KMS-11 (cell line): Measurements from ENCODE around the gene RIMS1.

Experiments used
- H2AFZ ChIP-seq: fragments of 200-600 bp; sonication (generic); 2 replicates; pipeline ENCODE4 v1.6.1; 2016; ENCODE audit warnings: antibody characterized with exemption, mixed run types, low read depth
- H3K27ac ChIP-seq: fragments of 200-600 bp; sonication (generic); 2 replicates; pipeline ENCODE4 v1.6.1; 2016; ENCODE audit warnings: mild to moderate bottlenecking, mixed run types
- H3K27me3 ChIP-seq: fragments of 200-600 bp; sonication (generic); 2 replicates; pipeline ENCODE4 v1.6.1; 2017; ENCODE audit warnings: mild to moderate bottlenecking, low read depth, mixed run types, moderate library complexity; ENCODE audit not compliant: insufficient read depth
- H3K36me3 ChIP-seq: fragments of 200-600 bp; sonication (generic); 2 replicates; pipeline ENCODE4 v1.6.1; 2017; ENCODE audit warnings: mild to moderate bottlenecking, mixed run types; ENCODE audit not compliant: insufficient read depth
- H3K4me1 ChIP-seq: fragments of 200-600 bp; sonication (generic); 2 replicates; pipeline ENCODE4 v1.6.1; 2016; ENCODE audit warnings: mild to moderate bottlenecking, low read depth, mixed run types; ENCODE audit not compliant: poor library complexity, severe bottlenecking
- H3K4me2 ChIP-seq: fragments of 200-600 bp; sonication (generic); 2 replicates; pipeline ENCODE4 v1.7.0; 2016; ENCODE audit warnings: mild to moderate bottlenecking, mixed run types
- H3K4me3 ChIP-seq: fragments of 200-600 bp; sonication (generic); IDR thresholded peaks from 2 replicates; pipeline ENCODE4 v1.6.1; 2017; ENCODE audit warnings: low read depth, low read length, mixed read lengths; ENCODE audit not compliant: insufficient read depth
- H3K79me2 ChIP-seq: fragments of 200-600 bp; sonication (generic); 2 replicates; pipeline ENCODE4 v1.6.1; 2016; ENCODE audit warnings: low read depth, mixed run types; ENCODE audit not compliant: insufficient read depth
- H3K9ac ChIP-seq: fragments of 200-600 bp; sonication (generic); 2 replicates; pipeline ENCODE4 v1.6.1; 2016; ENCODE audit warnings: mild to moderate bottlenecking, mixed run types
- H4K20me1 ChIP-seq: fragments of 200-600 bp; sonication (generic); 2 replicates; pipeline ENCODE4 v1.6.1; 2016; ENCODE audit warnings: mild to moderate bottlenecking, mixed run types; ENCODE audit not compliant: insufficient read depth
- CTCF ChIP-seq: fragments of 200-600 bp; sonication (generic); conservative IDR thresholded peaks from 2 replicates; pipeline ENCODE4 v1.6.1; 2017; ENCODE audit warnings: low read depth, mild to moderate bottlenecking, antibody characterized with exemption, low read length, moderate library complexity, mixed read lengths

Gene RIMS1

GRCh38 chr6:72420409-72420808 lies 534.1 kb downstream of the RIMS1 start:
- Histone ChIP-seq H3K9ac (no peak overlapping the region), H2AFZ (no peak overlapping the region), H3K4me2 (no peak overlapping the region), H3K4me1 (no peaks in the 10 kb centered on the region), H3K36me3 (no peaks in the 10 kb centered on the region), H3K27me3 (no peaks in the 10 kb centered on the region), H3K27ac (no peak overlapping the region), H3K4me3 (no peak overlapping the region), H4K20me1 (no peaks in the 10 kb centered on the region), H3K79me2 (no peaks in the 10 kb centered on the region)
- no peak for TF ChIP-seq CTCF

- Histone ChIP-seq H3K27me3 (no peaks in the 10 kb centered on the region), H2AFZ (no peak overlapping the region), H3K36me3 (no peaks in the 10 kb centered on the region), H3K4me1 (no peaks in the 10 kb centered on the region), H3K4me2 (no peak overlapping the region), H3K9ac (no peak overlapping the region), H3K4me3 (no peak overlapping the region), H3K27ac (no peak overlapping the region), H4K20me1 (no peaks in the 10 kb centered on the region), H3K79me2 (no peaks in the 10 kb centered on the region)
- no peak for TF ChIP-seq CTCF
Observed at GRCh38 chr6:72421387-72421786, 535.0 kb downstream of the RIMS1 start.

- Histone ChIP-seq H3K4me1 (no peaks in the 10 kb centered on the region), H3K36me3 (no peaks in the 10 kb centered on the region), H4K20me1 (no peaks in the 10 kb centered on the region), H3K27ac (no peak overlapping the region), H3K79me2 (no peaks in the 10 kb centered on the region), H3K27me3 (no peaks in the 10 kb centered on the region), H2AFZ (no peak overlapping the region), H3K9ac (no peak overlapping the region), H3K4me3 (no peak overlapping the region), H3K4me2 (no peak overlapping the region)
- no peak for TF ChIP-seq CTCF
Observed at GRCh38 chr6:72422171-72422570, 535.8 kb downstream of the RIMS1 start.

- H4K20me1 ChIP-seq: no peaks in the 10 kb centered on the region
- H3K36me3 ChIP-seq: no peaks in the 10 kb centered on the region
- TF ChIP-seq CTCF: no peak
- no peak overlapping the region for H3K4me3 ChIP-seq
- H3K27me3 ChIP-seq: no peaks in the 10 kb centered on the region
- H3K79me2 ChIP-seq: no peaks in the 10 kb centered on the region
- H3K27ac ChIP-seq: no peak overlapping the region
- no peak overlapping the region for H2AFZ ChIP-seq
- H3K4me2 ChIP-seq: no peak overlapping the region
- H3K9ac ChIP-seq: no peak overlapping the region
- H3K4me1 ChIP-seq: no peaks in the 10 kb centered on the region
Observed at GRCh38 chr6:72424476-72424875, 538.1 kb downstream of the RIMS1 start.
